NCI-H524 (cell line): ENCODE data around the gene EMC9.

Source experiments
- DNase-seq, 2 experiments: peaks; one replicate each; lab custom pipeline; 2025; lab: John Stamatoyannopoulos, UW

The EMC9 gene

DNA sequence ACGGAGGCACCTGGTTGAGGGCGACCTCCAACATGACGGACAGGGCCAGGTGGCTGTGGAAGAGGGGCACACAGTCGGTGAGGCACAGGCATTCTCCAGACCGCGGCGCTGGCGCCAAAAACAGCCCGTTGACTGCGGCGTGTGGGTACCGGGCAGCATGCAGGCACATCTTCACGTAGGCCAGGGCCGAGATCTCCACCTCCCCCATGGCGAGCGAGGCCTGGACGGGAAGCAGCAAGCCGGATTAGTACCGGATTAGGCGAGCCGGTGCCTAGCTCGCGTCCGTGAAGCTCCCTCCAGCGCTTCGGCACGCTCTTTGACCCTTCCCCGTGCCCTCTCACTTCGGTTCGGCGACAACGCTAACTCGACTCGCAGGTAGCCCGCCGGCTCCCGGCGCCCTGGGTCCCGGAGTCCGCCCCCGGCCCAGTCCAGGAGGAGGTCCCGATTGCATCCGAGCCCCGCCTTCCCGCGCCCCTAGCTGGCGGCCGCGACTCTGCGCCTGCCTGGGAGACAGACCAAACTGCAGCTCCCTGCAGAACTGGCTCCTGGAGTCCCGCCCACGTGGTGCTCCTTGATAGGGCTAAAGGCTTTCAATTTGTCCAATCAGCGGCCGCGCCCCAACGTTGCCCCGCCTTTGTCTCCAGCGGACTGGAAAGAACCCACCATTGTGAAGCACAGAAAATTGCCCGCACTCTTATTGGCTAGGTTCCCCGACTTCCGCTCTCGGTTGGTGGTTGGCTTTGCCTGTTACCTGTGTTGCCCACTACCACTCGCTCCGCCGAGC lies at the start of gene EMC9:
EMC9 (minus strand) TSS at position 495 of the 784 bp plus-strand sequence; CDS start at position 208, 287 bp downstream.
- DNase-seq = peak; percentile 100

- DNase-seq = no peak
These were observed 49.0 kb upstream of the EMC9 start for GRCh38 chr14:24190416-24190815.

DNA sequence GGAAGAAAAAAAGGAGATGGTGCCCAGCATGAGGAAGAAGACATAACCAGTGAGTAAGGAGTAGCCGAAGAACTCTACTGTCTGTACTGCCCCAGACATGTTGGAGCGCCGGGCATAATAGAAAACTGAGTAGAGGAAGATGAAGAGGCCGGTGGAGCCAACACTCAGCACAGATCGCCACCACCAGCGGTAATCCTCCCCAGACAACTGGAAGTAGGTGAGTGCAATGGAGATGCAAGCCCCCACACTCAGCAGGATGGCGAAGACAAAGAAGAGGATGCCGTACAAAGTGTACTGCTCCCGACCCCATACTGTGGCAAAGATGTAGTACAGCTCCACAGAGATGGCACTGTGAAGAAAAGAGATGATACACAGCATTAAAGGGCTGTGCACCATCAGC lies 48.1 kb upstream of the EMC9 start:
- no peak for DNase-seq

GRCh38 chr14:24189059-24189375 lies 47.6 kb upstream of the EMC9 start:
- no peak for DNase-seq

DNA sequence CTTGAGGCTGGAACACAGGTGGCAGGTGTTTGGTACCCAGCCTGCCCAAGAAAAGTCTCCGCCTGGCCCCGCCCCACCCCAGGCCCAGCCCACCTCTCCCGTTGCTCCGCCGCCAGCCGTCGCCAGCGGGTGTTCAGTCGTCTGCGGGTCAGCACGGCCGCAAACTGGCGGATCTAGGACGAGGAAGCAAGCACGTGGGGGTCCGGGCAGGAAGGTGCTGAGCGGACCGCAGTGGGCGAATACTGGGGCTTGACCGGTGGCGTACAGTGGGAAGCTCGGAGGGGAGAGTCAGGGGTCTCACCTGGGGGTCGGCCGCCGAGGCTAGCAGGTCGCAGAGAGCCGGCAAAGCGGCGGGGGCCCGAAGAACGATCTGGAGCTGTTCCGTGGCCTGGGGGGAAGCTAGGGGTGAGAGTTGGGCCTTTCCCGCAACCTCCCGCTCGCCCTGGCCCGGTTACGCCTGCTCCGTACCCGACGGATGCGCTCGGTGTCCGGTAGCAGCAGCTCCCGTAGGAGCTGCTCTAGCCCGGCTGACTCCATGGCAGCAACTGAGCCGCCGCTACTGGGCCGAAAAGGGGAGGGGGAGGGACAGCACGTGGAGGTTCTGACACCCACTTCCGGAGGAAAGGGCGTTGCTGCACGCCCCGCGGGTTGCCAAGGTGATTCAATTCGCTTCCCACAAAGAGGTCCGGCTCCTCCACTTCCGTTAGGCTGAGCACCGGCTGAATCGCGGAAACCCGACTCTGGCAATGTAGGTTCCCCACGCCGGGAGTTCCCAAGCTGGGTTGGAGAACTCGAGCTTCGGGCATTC lies 47.1 kb upstream of the EMC9 start, which contains the start of gene IPO4:
IPO4 (minus strand) TSS at position 566 of the 808 bp plus-strand sequence; CDS start at position 537, 29 bp downstream.
- DNase-seq = peak; percentile 97 to 100

DNA sequence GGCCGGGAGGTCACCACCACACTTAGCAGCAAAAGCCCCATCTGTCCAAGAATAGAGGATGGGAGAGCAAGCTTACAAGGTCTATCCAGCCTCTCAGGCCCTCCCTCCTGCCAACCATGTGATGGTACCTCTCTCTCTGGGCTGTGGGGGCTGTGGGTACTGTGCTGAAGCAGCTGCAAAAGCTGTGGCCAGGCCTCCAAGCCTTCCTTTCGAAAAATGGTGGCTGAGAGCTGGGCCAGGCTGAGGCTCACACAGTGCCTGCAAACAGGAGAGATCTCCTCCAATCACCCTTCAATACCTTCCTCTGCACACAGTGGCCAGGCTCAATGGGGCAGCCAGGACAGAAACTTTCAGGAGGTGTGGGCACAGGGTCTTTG lies 46.1 kb upstream of the EMC9 start:
- DNase-seq = no peak

DNA sequence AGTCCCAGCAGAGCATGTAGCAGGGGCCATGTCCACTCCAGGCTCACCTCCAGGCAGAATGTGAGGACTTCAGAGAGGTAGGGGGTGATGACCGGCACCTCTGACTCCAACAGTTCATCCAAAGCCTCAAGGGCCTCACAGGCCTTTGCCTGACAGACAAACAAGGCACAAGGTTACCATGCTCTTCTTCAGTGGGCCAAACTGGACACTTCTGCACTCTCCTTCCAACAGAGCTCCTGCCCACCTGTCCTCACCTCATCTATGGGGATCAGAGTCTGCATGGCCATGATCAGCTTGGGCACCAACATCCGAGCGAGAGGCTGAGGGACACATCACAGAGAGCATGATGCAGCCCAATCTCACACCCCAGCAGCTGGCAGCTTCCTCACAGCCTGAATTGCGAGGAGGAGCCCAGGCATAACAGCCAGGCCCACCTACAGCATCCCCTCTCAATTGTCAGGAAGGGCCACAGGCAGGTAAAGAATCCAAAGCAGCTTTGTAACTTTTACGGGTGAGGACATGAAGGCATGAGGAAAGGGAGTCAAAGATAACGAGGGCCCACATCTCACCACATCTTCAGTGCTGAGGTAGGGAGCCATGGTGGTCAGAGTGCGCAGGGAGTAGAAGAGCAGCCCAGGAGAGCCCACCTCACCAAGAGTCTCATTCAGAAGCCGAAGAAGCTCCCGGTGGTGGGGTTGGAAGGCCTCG lies 45.6 kb upstream of the EMC9 start:
- DNase-seq = no peak

DNA sequence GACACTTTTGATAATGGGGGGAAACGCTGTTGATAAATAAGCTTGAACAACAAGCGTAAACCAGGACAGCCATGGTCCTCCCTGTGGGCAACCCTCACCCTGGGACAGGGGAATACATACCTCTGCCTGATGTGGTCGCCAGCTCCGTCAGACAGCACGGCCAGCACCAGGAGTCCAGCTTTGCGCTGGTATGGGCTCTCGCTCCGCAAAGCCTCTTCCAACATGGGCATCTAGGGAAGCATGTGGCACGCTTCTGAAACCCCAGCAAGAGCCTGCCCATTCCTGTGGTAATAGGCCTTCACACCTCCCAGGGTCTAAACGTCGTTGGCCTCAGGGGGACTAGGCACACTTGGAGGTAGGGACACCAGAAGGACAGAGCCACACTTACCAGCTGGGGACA lies 44.4 kb upstream of the EMC9 start:
- no peak for DNase-seq

- no peak for DNase-seq
These were observed 43.6 kb upstream of the EMC9 start for GRCh38 chr14:24185026-24185425.

- no peak for DNase-seq
These were observed 42.9 kb upstream of the EMC9 start for GRCh38 chr14:24184104-24184970.

DNA sequence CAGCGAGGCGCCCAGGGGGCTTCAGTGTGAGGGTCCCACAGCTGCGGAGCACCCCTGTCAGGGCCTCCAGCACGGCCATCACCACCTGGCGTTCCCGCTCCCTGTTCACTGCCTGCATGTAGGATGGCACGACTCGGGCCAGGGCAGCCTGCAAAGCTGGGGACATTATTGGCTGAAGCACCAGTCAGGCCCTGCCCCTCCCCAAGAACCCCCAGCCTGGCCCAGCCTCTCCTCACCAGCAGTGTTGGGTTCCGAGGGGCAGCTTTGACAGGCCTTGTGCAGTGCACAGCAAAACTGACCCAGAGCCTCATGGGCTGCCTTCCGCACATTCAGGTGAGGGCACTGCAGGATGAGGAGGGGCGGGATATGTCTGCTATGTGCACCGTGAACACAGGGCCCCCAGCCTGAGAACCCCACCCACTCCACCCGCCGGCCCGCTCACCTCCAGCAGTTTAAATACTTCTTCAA lies 41.7 kb upstream of the EMC9 start:
- no peak for DNase-seq

DNA sequence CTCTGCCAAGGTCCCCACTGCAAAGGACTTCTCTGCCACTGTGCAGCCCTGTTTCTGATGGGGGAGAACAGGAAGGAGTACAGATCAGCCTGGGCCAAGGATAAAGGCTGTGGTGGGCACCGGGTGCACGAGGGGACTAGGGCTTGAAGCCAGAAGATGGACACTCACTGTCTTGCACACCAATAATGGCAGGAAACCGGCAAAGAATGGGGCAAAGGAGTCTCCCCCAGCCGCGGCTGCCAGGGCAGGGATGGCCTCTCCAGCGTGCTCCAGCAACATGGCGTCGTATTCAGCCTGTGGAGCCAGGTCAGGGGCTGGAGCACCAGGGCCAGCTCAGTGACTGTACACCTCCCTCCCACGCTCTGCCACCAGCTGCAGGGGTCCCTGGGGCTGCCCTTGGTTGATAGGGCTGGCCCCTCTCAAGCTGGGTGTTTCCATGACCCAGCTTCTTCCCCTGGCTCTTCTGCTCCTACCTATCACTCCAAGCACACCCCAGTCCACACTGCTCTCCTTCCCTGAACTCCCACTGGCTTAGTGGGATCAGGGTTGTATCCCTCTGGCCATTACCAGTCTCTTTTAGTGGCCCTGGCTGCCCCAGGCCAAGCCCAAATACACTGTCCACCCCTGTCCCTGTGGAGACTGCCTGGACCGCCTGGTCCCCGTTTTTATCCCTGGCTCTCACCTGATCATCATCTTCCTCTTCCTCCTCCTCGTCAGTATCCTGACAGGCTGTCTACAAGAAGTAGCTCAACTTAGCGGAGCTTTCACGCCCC lies 40.9 kb upstream of the EMC9 start:
- no peak for DNase-seq

DNA sequence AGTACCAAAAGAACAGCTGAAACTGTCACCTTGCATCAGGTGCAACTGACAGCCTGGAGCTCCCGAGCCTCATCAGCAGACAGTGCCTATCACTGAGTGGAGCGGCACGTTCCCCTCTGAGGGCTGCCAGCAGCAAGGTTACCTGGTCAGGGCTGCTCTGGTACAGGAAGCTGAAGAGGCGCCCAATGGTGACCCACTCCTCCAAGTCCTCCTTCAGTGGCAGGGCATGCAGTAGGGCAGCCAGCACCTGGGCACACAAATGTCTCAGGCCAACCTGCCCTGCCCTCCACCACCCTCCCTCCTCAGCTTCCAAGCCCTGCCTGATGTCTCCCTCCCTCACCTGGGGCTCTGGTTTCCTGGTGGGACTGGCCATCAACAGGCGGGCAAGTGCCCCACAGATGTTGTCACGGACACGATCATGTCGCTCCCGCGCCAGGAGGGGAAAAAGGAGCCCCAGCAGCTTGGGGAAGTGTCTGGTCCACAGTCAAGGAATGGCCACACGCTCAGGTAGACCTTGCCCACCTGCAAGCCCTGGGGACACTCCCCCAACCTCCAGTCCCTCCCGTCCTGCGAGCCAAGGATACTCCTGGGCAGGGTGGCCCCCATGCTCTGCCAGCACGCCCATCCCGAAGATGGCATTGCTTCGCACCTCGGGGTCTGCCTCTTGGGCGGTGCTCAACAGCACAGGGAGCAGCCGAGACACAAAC lies 40.1 kb upstream of the EMC9 start:
- DNase-seq = no peak

DNA sequence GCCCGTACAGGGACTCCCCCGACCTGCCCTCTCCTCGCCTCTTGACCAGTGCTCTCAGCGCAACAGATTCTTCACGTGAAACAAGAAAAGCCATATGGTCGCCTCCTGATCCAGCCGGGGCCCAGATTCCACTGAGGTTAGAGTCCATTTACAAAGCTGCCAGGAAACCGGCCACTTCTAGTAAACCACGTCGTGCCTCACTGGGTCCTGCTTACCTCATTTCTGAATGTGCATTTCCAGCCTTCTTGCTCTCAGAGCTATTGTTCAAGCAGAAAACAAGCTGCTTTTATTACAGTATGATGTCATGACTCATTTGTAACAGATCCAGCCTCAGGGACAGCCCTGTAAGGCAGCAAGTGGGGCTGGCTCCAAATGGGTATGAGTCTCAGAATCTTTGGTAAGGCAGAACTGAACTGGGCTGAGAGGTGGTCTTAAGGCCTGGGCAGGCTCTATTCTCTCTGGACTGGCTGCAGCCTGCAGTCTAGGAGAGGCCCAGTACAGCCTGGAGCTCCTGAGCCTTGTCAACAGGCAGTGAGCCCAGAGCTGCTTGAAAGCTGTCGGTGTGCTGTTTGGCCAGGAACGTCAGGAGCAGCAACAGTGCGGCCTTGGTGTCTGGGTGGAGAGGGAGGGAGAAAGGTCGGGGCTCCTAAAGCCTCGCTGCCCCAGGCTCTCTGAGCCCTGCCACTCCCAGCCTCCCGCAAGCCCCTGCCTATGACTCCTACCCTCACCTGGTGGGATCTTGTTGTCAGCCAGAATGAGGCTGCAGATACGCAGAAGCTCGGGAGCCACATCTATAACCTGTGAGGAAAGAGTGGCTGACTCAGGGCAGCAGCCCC lies 38.8 kb upstream of the EMC9 start:
- no peak for DNase-seq

DNA sequence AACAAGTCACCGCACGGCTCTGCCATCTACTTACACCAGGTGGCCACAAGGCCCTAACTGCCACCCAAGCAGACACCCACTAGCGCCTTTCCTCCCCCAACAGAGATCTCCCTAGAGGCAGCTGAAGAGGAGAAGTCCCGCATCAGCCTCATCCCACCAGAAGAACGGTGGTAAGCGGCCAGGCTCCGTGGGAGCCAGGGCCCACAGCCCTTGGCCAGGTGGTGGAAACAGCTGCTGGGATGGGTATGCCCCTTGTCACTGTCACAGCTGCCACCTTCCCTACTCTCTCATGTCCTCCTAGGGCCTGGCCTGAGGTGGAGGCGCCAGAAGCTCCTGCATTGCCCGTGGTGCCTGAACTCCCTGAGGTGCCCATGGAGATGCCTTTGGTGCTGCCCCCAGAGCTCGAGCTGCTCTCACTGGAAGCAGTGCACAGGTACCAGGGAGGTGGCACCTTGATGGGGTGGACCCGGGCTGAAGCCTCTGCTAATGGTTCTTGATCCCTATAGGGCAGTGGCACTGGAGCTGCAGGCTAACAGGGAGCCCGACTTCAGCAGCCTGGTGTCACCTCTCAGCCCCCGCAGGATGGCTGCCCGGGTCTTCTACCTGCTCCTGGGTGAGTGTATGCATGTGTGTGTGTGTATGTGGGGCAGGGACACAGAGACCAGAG lies 38.0 kb upstream of the EMC9 start:
- DNase-seq = peak in 1 of 2 experiments; percentile 74

DNA sequence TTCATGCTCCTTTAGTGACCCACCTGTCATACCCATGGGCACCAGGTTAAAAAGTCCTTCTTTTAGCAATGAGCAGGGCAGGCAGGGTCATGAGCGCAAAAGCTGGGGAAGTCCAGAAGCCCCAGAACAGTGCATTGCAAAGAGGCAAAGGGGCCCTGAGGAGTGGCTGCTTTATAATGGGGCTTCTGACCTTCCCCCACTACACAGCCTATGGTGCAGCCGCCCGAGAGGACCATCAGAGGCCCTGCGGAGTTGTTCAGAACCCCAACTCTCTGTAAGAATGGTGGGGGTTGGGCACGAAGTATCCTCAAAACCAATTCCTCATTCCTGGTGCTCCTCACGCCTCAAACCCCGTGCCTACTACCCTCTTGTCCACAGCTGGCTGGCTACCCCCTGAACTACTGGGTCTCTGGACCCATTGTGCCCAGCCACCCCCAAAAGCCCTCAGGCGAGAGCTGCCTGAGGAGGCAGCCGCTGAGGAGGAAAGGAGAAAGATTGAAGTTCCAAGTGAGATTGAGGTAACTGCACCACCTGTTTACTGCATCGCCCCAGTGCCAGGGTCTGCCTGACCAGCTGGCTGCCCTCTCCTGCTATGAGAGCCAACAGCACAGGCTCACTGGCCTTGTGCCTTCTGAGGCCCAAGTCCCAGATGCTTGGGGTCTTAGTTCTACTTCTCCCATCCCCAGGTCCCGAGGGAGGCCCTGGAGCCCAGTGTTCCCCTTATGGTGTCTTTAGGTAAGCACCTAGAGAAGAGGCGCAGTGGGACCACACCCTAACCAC lies 37.2 kb upstream of the EMC9 start:
- DNase-seq = peak in 1 of 2 experiments; percentile 65

GRCh38 chr14:24177891-24178290 lies 36.5 kb upstream of the EMC9 start:
- no peak for DNase-seq
